ENCODE data around the gene TP53BP2. TPM values are rescaled to one million over a fixed set of nuclear protein-coding genes. Genes with fewer than 3 reads are reported as not detected.
A peak's percentile ranks its signal among the peaks of the same experiment; 100 is the strongest.

Gene TP53BP2
- total RNA-seq, 1 donor from 2014 or later: 46.6 TPM

DNA sequence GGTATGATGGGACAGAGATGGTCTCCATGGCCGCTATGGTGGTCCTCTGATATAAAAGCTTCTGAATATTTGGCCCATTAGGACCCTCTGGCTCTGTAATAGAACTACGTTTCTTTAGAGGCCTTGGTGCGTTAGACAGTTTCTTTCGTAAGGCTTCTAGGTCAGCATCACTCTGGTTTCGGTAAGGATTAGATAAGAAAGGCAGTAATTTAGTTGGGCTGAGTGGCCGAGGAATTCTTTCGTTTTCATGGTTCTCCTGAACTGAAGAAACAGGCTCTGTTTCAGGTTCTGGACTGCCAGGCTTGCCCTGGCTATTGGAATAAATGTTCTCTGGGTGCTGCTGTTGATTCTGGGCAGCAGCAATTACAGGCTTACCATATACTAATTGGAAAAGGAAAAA is 49.5 kb downstream of the TP53BP2 start:
- no peaks in the 10 kb centered on the region for H3K27me3 ChIP-seq (ENCODE audit: insufficient read depth, low read length)
- peaks cover 14% of the 10 kb centered on the region for H3K36me3 Mint-ChIP-seq (ENCODE audit: low read depth, unreplicated experiment)

DNA sequence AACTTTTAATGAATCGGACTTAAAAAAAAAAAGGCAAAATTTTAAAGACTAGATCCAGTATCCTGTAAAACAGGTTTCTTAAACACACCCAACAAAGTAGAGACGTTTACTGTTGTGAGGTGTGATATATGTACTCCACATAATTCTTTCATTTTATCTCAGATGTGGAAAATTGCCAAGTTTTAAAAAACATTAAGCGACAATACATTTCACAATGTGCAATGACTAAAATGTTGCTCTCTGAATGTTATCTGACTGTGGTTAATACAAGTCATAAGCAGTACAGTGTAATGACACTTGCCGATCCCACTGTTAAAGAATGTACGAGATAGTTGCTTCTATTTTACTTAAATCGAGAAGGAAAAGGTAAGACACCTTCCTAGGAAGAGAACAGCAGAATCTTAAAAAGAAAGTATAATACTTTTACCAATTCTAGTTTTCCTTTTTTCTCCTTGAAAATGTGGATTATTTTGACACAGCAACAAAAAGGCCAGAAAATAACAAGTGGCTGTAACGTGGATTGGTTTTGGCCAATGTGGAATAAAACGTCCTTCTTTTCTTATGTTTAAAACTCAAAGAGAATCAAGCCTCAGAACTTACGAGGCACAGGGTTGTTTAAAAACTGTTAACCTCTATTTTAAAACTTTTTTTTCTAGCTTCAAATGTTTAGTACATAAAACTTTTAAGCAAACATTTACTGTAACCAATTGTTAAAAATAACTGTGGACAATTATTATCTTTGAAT is 51.4 kb downstream of the TP53BP2 start:
- no peaks in the 10 kb centered on the region for H3K27me3 ChIP-seq (ENCODE audit: insufficient read depth, low read length)
- H2AFZ ChIP-seq (ENCODE audit: low read depth, low read length): no peak overlapping the region
- no peak overlapping the region for H3K4me3 Mint-ChIP-seq (ENCODE audit: unreplicated experiment)
- H3K9me3 ChIP-seq (ENCODE audit: insufficient read depth, low read depth, low read length): no peaks in the 10 kb centered on the region
- no peaks in the 10 kb centered on the region for H3K4me1 Mint-ChIP-seq (ENCODE audit: low read depth, unreplicated experiment)
- H3K9me3 Mint-ChIP-seq (ENCODE audit: unreplicated experiment): no peaks in the 10 kb centered on the region
- H3K27ac Mint-ChIP-seq (ENCODE audit: unreplicated experiment): no peak overlapping the region
- H4K20me1 ChIP-seq (ENCODE audit: insufficient read depth, low read length): peaks cover 4% of the 10 kb centered on the region
- DNase-seq (ENCODE audit: low read depth) (peak; percentile 36), FAIRE-seq (no peak)
- TF ChIP-seq, protein P1, sequence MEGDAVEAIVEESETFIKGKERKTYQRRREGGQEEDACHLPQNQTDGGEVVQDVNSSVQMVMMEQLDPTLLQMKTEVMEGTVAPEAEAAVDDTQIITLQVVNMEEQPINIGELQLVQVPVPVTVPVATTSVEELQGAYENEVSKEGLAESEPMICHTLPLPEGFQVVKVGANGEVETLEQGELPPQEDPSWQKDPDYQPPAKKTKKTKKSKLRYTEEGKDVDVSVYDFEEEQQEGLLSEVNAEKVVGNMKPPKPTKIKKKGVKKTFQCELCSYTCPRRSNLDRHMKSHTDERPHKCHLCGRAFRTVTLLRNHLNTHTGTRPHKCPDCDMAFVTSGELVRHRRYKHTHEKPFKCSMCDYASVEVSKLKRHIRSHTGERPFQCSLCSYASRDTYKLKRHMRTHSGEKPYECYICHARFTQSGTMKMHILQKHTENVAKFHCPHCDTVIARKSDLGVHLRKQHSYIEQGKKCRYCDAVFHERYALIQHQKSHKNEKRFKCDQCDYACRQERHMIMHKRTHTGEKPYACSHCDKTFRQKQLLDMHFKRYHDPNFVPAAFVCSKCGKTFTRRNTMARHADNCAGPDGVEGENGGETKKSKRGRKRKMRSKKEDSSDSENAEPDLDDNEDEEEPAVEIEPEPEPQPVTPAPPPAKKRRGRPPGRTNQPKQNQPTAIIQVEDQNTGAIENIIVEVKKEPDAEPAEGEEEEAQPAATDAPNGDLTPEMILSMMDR (IDR thresholded peaks at IDR 0.05; ENCODE audit: insufficient read depth, low read depth, low read length): no peak
- no peak for TF ChIP-seq EZH2 (IDR thresholded peaks at IDR 0.05; ENCODE audit: insufficient read depth, low read length)
- no peak overlapping the region for H3K4me3 ChIP-seq (ENCODE audit: insufficient read depth, low read depth, low read length)
- no peaks in the 10 kb centered on the region for H3K4me1 ChIP-seq (ENCODE audit: insufficient read depth, low read length)
- no peak overlapping the region for H3K4me2 ChIP-seq (ENCODE audit: low read length)
- peaks cover 33% of the 10 kb centered on the region for H3K36me3 ChIP-seq (ENCODE audit: insufficient read depth, low read length)
- H3K27me3 Mint-ChIP-seq (ENCODE audit: low read depth, unreplicated experiment): no peaks in the 10 kb centered on the region
- no peak overlapping the region for H3K9ac ChIP-seq (ENCODE audit: low read length)
- peaks cover 3% of the 10 kb centered on the region for H3K79me2 ChIP-seq (ENCODE audit: insufficient read depth, low read length)
- peaks cover 14% of the 10 kb centered on the region for H3K36me3 Mint-ChIP-seq (ENCODE audit: low read depth, unreplicated experiment)
- H3K27ac ChIP-seq (ENCODE audit: low read depth, low read length): no peak overlapping the region

More for the DNA sequence above, 49.5 kb downstream of the TP53BP2 start:
- Histone ChIP-seq H3K4me2 (ENCODE audit: low read length) (no peak overlapping the region), H3K4me3 (ENCODE audit: insufficient read depth, low read depth, low read length) (no peak overlapping the region), H3K9me3 (ENCODE audit: insufficient read depth, low read depth, low read length) (no peaks in the 10 kb centered on the region), H2AFZ (ENCODE audit: low read depth, low read length) (no peak overlapping the region), H4K20me1 (ENCODE audit: insufficient read depth, low read length) (peaks cover 4% of the 10 kb centered on the region), H3K27ac (ENCODE audit: low read depth, low read length) (no peak overlapping the region), H3K36me3 (ENCODE audit: insufficient read depth, low read length) (peaks cover 45% of the 10 kb centered on the region), H3K9ac (ENCODE audit: low read length) (no peak overlapping the region), H3K79me2 (ENCODE audit: insufficient read depth, low read length) (peaks cover 3% of the 10 kb centered on the region), H3K4me1 (ENCODE audit: insufficient read depth, low read length) (no peaks in the 10 kb centered on the region)
- Mint-ChIP-seq H3K27ac (ENCODE audit: unreplicated experiment) (no peak overlapping the region), H3K9me3 (ENCODE audit: unreplicated experiment) (no peaks in the 10 kb centered on the region), H3K27me3 (ENCODE audit: low read depth, unreplicated experiment) (no peaks in the 10 kb centered on the region), H3K4me1 (ENCODE audit: low read depth, unreplicated experiment) (no peaks in the 10 kb centered on the region), H3K4me3 (ENCODE audit: unreplicated experiment) (no peak overlapping the region)
- DNase-seq (ENCODE audit: low read depth): no peak
- no peak for FAIRE-seq
- no peak for TF ChIP-seq EZH2 (IDR thresholded peaks at IDR 0.05; ENCODE audit: insufficient read depth, low read length)
- TF ChIP-seq, protein P1 (IDR thresholded peaks at IDR 0.05; ENCODE audit: insufficient read depth, low read depth, low read length): no peak

DNA sequence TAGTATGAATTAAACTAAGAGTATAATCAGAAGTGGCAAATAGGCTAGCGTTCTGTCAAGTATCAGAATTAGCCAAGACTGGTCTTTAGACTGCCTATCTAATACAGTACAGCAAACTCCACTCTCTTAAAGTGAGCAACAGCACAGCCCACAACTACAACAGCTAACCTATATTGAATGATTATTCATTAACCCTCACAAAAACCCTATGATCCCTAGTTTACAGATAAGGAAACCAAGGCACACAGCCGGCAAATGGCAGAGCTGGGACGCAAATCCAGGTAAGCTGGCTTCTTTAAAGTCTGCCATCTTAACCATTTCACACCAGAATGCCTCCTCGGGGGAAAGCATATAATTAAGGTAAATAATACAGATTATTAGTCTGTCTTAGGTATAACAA is 52.0 kb downstream of the TP53BP2 start:
- H3K4me1 Mint-ChIP-seq (ENCODE audit: low read depth, unreplicated experiment): no peaks in the 10 kb centered on the region
- Histone ChIP-seq H3K4me2 (ENCODE audit: low read length) (no peak overlapping the region), H3K27me3 (ENCODE audit: insufficient read depth, low read length) (no peaks in the 10 kb centered on the region), H3K9ac (ENCODE audit: low read length) (no peak overlapping the region), H4K20me1 (ENCODE audit: insufficient read depth, low read length) (peaks cover 4% of the 10 kb centered on the region), H3K4me3 (ENCODE audit: insufficient read depth, low read depth, low read length) (no peak overlapping the region), H3K4me1 (ENCODE audit: insufficient read depth, low read length) (no peaks in the 10 kb centered on the region), H3K27ac (ENCODE audit: low read depth, low read length) (no peak overlapping the region), H2AFZ (ENCODE audit: low read depth, low read length) (no peak overlapping the region), H3K79me2 (ENCODE audit: insufficient read depth, low read length) (peaks cover 3% of the 10 kb centered on the region), H3K9me3 (ENCODE audit: insufficient read depth, low read depth, low read length) (no peaks in the 10 kb centered on the region), H3K36me3 (ENCODE audit: insufficient read depth, low read length) (peaks cover 31% of the 10 kb centered on the region)
- no peak overlapping the region for H3K27ac Mint-ChIP-seq (ENCODE audit: unreplicated experiment)
- H3K36me3 Mint-ChIP-seq (ENCODE audit: low read depth, unreplicated experiment): peaks cover 12% of the 10 kb centered on the region
- no peak for FAIRE-seq
- TF ChIP-seq, protein P1 (IDR thresholded peaks at IDR 0.05; ENCODE audit: insufficient read depth, low read depth, low read length): no peak
- TF ChIP-seq EZH2 (IDR thresholded peaks at IDR 0.05; ENCODE audit: insufficient read depth, low read length): no peak
- H3K27me3 Mint-ChIP-seq (ENCODE audit: low read depth, unreplicated experiment): no peaks in the 10 kb centered on the region
- no peaks in the 10 kb centered on the region for H3K9me3 Mint-ChIP-seq (ENCODE audit: unreplicated experiment)
- no peak for DNase-seq (ENCODE audit: low read depth)
- no peak overlapping the region for H3K4me3 Mint-ChIP-seq (ENCODE audit: unreplicated experiment)

All from astrocyte (in vitro differentiated cells and primary cell).